ENCODE results near the gene BACH2.

The BACH2 gene

GRCh38 chr6:90303039-90303438 is 6.4 kb upstream of the BACH2 start:
- FAIRE-seq (no peak), DNase-seq (ENCODE audit: insufficient read length, low spot score) (no peak)

GRCh38 chr6:90302320-90302719 is 5.7 kb upstream of the BACH2 start:
- FAIRE-seq: no peak

GRCh38 chr6:90301816-90302215 is 5.2 kb upstream of the BACH2 start:
- FAIRE-seq (no peak), DNase-seq (ENCODE audit: insufficient read length, low spot score) (no peak)

More at GRCh38 chr6:90302320-90302719, 5.7 kb upstream of the BACH2 start:
- no peak for DNase-seq (ENCODE audit: insufficient read length, low spot score)

GRCh38 chr6:90298459-90299053 is 1.9 kb upstream of the BACH2 start:
- FAIRE-seq (no peak), DNase-seq (ENCODE audit: insufficient read length, low spot score) (no peak)

- DNase-seq (ENCODE audit: insufficient read length, low spot score) (no peak), FAIRE-seq (no peak)
Observed at GRCh38 chr6:90297867-90298381, 1.3 kb upstream of the BACH2 start.

- FAIRE-seq (no peak), DNase-seq (ENCODE audit: insufficient read length, low spot score) (no peak)
Observed at GRCh38 chr6:90297115-90297866, 648 bp upstream of the BACH2 start.

GRCh38 chr6:90295854-90296340 is 746 bp downstream of the BACH2 start:
- DNase-seq (ENCODE audit: insufficient read length, low spot score) (peak; percentile 32), FAIRE-seq (peak; percentile 63)

GRCh38 chr6:90294989-90295853 is 1.4 kb downstream of the BACH2 start:
- no peak for DNase-seq (ENCODE audit: insufficient read length, low spot score)
- FAIRE-seq: no peak

- FAIRE-seq (no peak), DNase-seq (ENCODE audit: insufficient read length, low spot score) (no peak)
Observed at GRCh38 chr6:90294614-90294988, 2.0 kb downstream of the BACH2 start.

- DNase-seq (ENCODE audit: insufficient read length, low spot score) (no peak), FAIRE-seq (no peak)
Observed at GRCh38 chr6:90294008-90294511, 2.6 kb downstream of the BACH2 start.

- DNase-seq (ENCODE audit: insufficient read length, low spot score) (no peak), FAIRE-seq (no peak)
Observed at GRCh38 chr6:90293319-90293953, 3.2 kb downstream of the BACH2 start.

- FAIRE-seq: no peak
- no peak for DNase-seq (ENCODE audit: insufficient read length, low spot score)
Observed at GRCh38 chr6:90291565-90291964, 5.1 kb downstream of the BACH2 start.

- FAIRE-seq (no peak), DNase-seq (ENCODE audit: insufficient read length, low spot score) (no peak)
Observed at GRCh38 chr6:90290811-90291420, 5.7 kb downstream of the BACH2 start.

- FAIRE-seq (no peak), DNase-seq (ENCODE audit: insufficient read length, low spot score) (no peak)
Observed at GRCh38 chr6:90289902-90290301, 6.7 kb downstream of the BACH2 start.

GRCh38 chr6:90288404-90288803 is 8.2 kb downstream of the BACH2 start:
- FAIRE-seq (no peak), DNase-seq (ENCODE audit: insufficient read length, low spot score) (no peak)

- FAIRE-seq: no peak
- no peak for DNase-seq (ENCODE audit: insufficient read length, low spot score)
Observed at GRCh38 chr6:90286884-90287488, 9.7 kb downstream of the BACH2 start.

GRCh38 chr6:90285611-90286381 is 10.8 kb downstream of the BACH2 start:
- DNase-seq (ENCODE audit: insufficient read length, low spot score): peak; percentile 37
- FAIRE-seq: peak; percentile 46

GRCh38 chr6:90285042-90285481 is 11.6 kb downstream of the BACH2 start:
- no peak for DNase-seq (ENCODE audit: insufficient read length, low spot score)
- no peak for FAIRE-seq

All from HTR-8/SVneo (cell line).